Transverse colon (tissue), 4 donors: ENCODE data around the gene RGL2. TPM values are rescaled to one million over a fixed set of nuclear protein-coding genes. Genes with fewer than 3 reads are reported as not detected.
"Not testable (repeated sequence)": the region's sequence is repeated elsewhere in the genome, so short reads cannot be mapped to it uniquely, and the experiment has no call there.

Experiments used
- DNase-seq: peaks from one replicate; pipeline ENCODE4 v3.0.0-alpha.2; 2019
- H3K27ac ChIP-seq, 4 donors: fragments of 200-600 bp; sonication (generic); 2 replicates each; pipeline ENCODE4 v1.5.1; 2016 to 2018; ENCODE audit warnings: inconsistent platforms in 4 of 4
- H3K27me3 ChIP-seq: fragments of 200-600 bp; sonication (generic); 2 replicates; pipeline ENCODE4 v1.5.1; 2017; ENCODE audit warnings: inconsistent platforms
- H3K36me3 ChIP-seq, 4 donors: fragments of 200-600 bp; sonication (generic); 2 replicates each; pipeline ENCODE4 v1.5.1; 2017 to 2019; ENCODE audit warnings: inconsistent platforms in 4 of 4
- H3K4me1 ChIP-seq, 4 donors: fragments of 200-600 bp; sonication (generic); 2 replicates each; pipeline ENCODE4 v1.5.1; 2017 to 2020; ENCODE audit warnings: inconsistent platforms in 4 of 4
- H3K4me3 ChIP-seq, 4 donors: fragments of 200-600 bp; sonication (generic); 1 replicate in 1 of 4; 2 replicates in 3 of 4; pipeline versions ENCODE4 v1.5.1 to v1.6.1; 2017 to 2019; ENCODE audit warnings: inconsistent platforms in 4 of 4
- H3K9me3 ChIP-seq, 2 donors: fragments of 200-600 bp; sonication (generic); 2 replicates each; pipeline ENCODE4 v1.5.1; 2017 to 2019; ENCODE audit warnings: inconsistent platforms in 2 of 2
- EP300 ChIP-seq: sonication (generic); formaldehyde crosslinking; IDR thresholded peaks from one replicate; pipeline ENCODE4 v1.6.1; 2017; ENCODE audit warnings: antibody characterized with exemption, low read depth
- POLR2A ChIP-seq: fragments of 450-650 bp; IDR thresholded peaks from one replicate; pipeline ENCODE4 v1.6.1; 2016; ENCODE audit warnings: antibody characterized with exemption, mild to moderate bottlenecking, moderate library complexity
- POLR2AphosphoS5 ChIP-seq, 3 donors: sonication (generic); formaldehyde crosslinking; IDR thresholded peaks; one replicate each; pipeline ENCODE4 v1.6.1; 2016; ENCODE audit warnings: antibody characterized with exemption in 3 of 3
- WGBS, 2 donors: methylation state at CpG; one replicate each; pipeline ENCODE4 v1.1.5; 2018; ENCODE audit warnings: low coverage in 1 of 2; 5-methylcytosine and 5-hydroxymethylcytosine counted together
- in situ Hi-C, 4 donors: fragments of 200-750 bp; cut with MboI; loops; one replicate each; pipeline versions ENCODE4 v1.15.0 to v1.15.1; 2017; ENCODE audit warnings: low sequenced_read_pairs in 3 of 4, low pct_ligation_motif_present in 1 of 4, low pct_unique_long_range_greater_than_20kb in 1 of 4
- intact Hi-C: fragments of 100-400 bp; cut with DNase I; formaldehyde crosslinking; loops from one replicate; pipeline ENCODE4 v1.15.1; 2023; ENCODE audit warnings: low total_unique reads
- total RNA-seq, 4 donors: library from RNA; depleted of rRNA; stranded (reverse); fragments of >200 nt; gene quantifications; one replicate each; pipeline ENCODE4 v1.1.0, GENCODE V29; 2016
- TF ChIP-seq, protein P1 (sequence below), 5 experiments: fragments of 200-600 bp in 3 of 5; fragments of 450-650 bp in 2 of 5; sonication (generic) in 3 of 5; IDR thresholded peaks; 1 replicate in 2 of 5; 2 replicates in 3 of 5; pipeline ENCODE4 v1.5.1; 2016 to 2017; ENCODE audit warnings: antibody characterized with exemption in 5 of 5, inconsistent platforms in 3 of 5, mild to moderate bottlenecking in 2 of 5, moderate library complexity in 1 of 5

Gene RGL2
- total RNA-seq, 4 donors from 2014 or later, result 21.3 to 70.3 (median 25.8) TPM

DNA sequence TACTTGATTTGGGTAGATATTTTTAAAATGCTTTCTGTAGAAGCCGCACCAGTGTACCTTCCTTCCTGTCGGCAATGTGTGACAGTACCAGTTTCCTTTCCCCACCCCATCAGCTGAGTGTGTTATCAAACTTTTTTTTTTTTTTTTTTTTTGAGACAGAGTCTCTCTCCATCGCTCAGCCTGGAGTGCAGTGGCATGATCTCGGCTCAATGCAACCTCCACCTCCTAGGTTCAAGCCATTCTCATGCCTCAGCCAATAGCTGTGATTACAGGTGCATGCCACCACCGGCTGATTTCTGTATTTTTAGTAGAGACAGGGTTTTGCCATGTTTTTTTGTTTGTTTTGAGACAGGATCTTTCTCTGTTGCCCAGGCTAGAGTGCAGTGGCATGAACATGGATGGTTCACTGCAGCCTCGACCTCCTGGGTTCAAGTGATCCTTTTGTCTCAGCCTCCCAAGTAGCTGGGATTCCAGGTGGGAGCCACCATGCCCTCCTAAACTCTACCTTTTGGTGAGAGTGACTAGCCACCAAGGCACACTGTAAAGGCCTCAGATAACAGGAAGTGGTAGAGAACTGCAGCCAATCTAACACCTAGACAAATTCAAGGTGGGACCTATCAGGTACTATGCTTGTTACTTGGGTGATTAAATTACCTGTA, 45.3 kb upstream of the RGL2 start:
- intact Hi-C loops, result no loop called here
- no peak for DNase-seq
- no peaks in the 10 kb centered on the region for H3K36me3 ChIP-seq
- in situ Hi-C loops, result no loop called here
- H3K9me3 ChIP-seq, result no peaks in the 10 kb centered on the region
- H3K27ac ChIP-seq, result peak overlapping the region; percentile 36 to 79 (median 60)
- peaks cover 0 to 12% (median 9%) of the 10 kb centered on the region in 4 donors for H3K4me1 ChIP-seq
- no peaks in the 10 kb centered on the region for H3K27me3 ChIP-seq
- no peak overlapping the region for H3K4me3 ChIP-seq
- WGBS, 2 donors, result 58 to 83% methylated on average over 4 to 6 of the region's 6 CpGs
- TF ChIP-seq POLR2AphosphoS5 (IDR thresholded peaks at IDR 0.05), result no peak
- TF ChIP-seq EP300, result no peak
- TF ChIP-seq, protein P1, sequence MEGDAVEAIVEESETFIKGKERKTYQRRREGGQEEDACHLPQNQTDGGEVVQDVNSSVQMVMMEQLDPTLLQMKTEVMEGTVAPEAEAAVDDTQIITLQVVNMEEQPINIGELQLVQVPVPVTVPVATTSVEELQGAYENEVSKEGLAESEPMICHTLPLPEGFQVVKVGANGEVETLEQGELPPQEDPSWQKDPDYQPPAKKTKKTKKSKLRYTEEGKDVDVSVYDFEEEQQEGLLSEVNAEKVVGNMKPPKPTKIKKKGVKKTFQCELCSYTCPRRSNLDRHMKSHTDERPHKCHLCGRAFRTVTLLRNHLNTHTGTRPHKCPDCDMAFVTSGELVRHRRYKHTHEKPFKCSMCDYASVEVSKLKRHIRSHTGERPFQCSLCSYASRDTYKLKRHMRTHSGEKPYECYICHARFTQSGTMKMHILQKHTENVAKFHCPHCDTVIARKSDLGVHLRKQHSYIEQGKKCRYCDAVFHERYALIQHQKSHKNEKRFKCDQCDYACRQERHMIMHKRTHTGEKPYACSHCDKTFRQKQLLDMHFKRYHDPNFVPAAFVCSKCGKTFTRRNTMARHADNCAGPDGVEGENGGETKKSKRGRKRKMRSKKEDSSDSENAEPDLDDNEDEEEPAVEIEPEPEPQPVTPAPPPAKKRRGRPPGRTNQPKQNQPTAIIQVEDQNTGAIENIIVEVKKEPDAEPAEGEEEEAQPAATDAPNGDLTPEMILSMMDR (IDR thresholded peaks at IDR 0.05), result no peak
- TF ChIP-seq POLR2A, result no peak

DNA sequence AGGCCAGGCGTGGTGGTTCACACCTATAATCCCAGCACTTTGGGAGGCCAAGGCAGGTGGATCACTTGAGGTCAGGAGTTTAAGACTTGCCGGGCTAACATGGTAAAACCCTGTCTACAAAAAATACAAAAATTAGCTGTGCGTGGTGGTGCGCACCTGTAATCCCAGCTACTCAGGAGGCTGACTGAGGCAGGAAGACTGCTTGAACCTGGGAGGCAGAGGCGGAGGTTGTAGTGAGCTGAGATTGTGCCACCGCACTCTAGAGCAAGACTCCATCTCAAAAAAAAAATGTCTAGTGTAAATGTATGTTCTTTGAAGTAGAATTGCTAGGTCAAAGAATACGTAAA, 44.8 kb upstream of the RGL2 start:
- DNase-seq, in situ Hi-C loops, H3K9me3 ChIP-seq, H3K36me3 ChIP-seq, H3K4me3 ChIP-seq, H3K27me3 ChIP-seq, intact Hi-C loops: not testable (repeated sequence)
- Histone ChIP-seq H3K27ac (peak overlapping the region; percentile 36 to 75 (median 61)), H3K4me1 (peaks cover 0 to 12% (median 9%) of the 10 kb centered on the region in 4 donors)
- WGBS, 2 donors, result 81 to 89% methylated on average over 5 to 7 of the region's 7 CpGs

DNA sequence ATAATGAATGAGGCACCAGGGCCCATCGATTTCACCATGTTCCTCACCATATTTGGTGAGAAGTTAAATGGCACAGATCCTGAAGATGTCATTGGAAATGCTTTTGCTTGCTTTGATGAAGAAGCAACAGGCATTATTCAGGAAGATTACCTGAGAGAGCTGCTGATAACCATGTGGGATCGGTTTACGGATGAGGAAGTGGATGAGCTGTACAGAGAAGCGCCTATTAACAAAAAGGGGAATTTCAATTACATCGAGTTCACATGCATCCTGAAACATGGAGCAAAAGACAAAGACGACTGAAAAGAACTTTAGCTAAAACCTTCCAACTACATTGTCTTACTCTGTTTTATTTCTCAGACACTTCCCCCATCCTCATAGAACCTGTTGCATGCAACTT, 40.5 kb upstream of the RGL2 start:
- Histone ChIP-seq H3K27ac (no peak overlapping the region), H3K4me3 (no peak overlapping the region), H3K9me3 (no peaks in the 10 kb centered on the region), H3K27me3 (no peaks in the 10 kb centered on the region), H3K4me1 (no peaks in the 10 kb centered on the region), H3K36me3 (no peaks in the 10 kb centered on the region)
- intact Hi-C loops (no loop called here), in situ Hi-C loops (no loop called here)
- WGBS, 2 donors, result 88 to 89% methylated on average over 6 of the region's 6 CpGs
- no peak for DNase-seq
- TF ChIP-seq EP300 (no peak), POLR2AphosphoS5 (IDR thresholded peaks at IDR 0.05) (no peak), POLR2A (no peak)
- TF ChIP-seq, protein P1 (IDR thresholded peaks at IDR 0.05), result no peak

DNA sequence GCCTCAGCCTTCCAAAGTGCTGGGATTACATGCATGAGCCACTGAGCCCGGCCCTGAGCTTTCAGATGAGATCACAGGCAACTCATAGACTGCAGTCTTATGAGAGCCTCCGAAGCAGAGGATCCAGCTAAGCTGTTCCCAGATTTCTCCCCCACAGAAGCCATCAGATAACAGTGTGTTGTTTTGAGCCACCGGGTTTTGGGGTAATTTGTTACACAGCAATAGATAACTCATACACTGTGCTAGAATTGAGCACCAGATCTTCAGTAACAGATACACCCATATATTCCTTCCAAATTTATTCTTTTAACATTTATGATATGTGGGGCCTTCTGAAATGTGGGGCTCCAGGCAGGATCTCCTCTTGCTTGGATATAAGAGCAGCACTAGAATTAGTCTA, 37.8 kb upstream of the RGL2 start:
- TF ChIP-seq EP300 (no peak), POLR2AphosphoS5 (IDR thresholded peaks at IDR 0.05) (no peak), POLR2A (no peak)
- TF ChIP-seq, protein P1 (IDR thresholded peaks at IDR 0.05), result no peak
- intact Hi-C loops, result no loop called here
- no peaks in the 10 kb centered on the region for H3K9me3 ChIP-seq
- no peak for DNase-seq
- WGBS, 2 donors, result 93% methylated on average over 3 of the region's 3 CpGs; no CpG with 5 or more reads in 1 of the 2 donors
- no peak overlapping the region for H3K27ac ChIP-seq
- H3K27me3 ChIP-seq, result no peaks in the 10 kb centered on the region
- in situ Hi-C loops, result no loop called here
- no peaks in the 10 kb centered on the region for H3K4me1 ChIP-seq
- H3K36me3 ChIP-seq, result no peaks in the 10 kb centered on the region
- H3K4me3 ChIP-seq, result no peak overlapping the region

DNA sequence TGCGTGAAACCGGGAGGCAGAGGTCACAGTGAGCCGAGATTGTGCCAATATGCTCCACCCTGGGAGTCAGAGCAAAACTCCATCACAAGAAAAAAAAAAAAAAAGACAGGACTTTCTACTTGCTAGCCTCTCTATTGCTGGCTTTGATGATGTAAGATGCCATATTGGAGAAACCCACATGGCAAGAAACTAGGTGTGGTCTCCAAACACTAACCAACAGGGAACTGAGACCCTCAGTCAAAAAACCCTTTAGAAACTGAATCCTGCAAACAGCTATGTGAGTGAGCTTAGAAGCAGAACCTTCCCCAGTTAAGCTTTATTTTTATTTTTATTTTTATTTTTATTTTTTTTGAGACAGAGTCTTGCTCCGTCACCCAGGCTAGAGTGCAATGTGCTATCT, 37.2 kb upstream of the RGL2 start:
- WGBS, 2 donors, result 64 to 68% methylated on average over 4 of the region's 4 CpGs
- in situ Hi-C loops (no loop called here), intact Hi-C loops (no loop called here)
- TF ChIP-seq POLR2A (no peak), POLR2AphosphoS5 (IDR thresholded peaks at IDR 0.05) (no peak), EP300 (no peak)
- TF ChIP-seq, protein P1 (IDR thresholded peaks at IDR 0.05), result no peak
- Histone ChIP-seq H3K36me3 (no peaks in the 10 kb centered on the region), H3K27me3 (no peaks in the 10 kb centered on the region), H3K4me1 (no peaks in the 10 kb centered on the region), H3K27ac (no peak overlapping the region), H3K9me3 (no peaks in the 10 kb centered on the region), H3K4me3 (no peak overlapping the region)
- no peak for DNase-seq
